ENCODE data around the gene DPYSL5.

Gene DPYSL5

DNA sequence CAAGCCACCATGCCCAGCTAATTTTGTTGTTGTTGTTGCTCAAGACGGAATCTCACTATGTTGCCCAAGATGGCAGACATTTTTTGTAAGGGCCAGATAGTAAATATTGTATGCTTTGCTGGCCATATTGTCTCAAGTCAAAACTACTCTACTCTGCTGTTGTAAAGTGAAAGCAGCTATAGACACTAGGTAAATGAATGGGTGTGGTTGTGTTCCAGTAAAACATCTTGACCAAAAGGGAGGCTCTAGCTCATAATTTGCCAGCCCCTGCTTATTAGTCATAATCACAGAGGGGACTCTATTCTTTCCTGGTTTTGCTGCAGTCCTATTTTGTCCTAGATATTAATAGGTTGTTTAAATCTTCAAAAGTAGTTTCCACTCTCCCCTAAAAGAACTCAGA is 147.1 kb downstream of the DPYSL5 start:
- no peak for DNase-seq (ENCODE audit: low read depth)

DNA sequence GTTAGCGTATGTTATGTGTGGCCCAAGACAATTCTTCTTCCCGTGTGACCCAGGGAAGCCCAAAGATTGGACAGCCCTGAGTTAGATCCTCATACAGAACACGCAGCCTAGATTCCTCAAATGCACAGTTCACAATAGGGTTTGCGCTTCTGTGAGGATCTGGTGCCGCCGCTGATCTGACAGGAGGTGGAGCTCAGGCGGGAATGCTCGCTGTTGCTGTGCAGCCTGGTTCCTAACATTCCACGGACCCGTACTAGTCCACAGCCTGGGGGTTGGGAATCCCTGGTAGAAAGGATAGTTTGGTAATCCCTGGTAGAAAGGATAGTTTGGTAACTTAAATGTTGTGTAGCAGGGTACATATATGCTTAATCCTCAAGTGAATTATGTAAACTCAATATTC is 149.5 kb downstream of the DPYSL5 start:
- no peak for DNase-seq (ENCODE audit: low read depth)

DNA sequence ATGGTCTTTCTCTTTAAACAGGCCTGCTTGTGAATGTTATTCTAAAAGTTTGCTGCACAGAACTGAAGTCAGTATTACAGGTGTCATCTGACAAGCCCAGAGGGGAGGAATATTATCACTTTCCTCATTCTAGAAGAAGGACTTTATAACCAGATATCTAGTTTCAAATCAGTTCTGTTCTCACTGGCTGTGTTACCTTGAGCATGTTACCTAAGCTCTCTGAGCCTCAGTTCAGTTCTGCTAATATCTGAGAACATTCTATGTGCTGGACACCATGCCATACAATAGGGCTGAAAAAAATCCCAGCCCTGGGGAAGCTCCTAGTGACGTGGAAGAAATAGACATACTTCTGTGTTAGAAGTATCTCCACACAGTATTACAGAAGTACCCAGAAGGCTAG is 150.4 kb downstream of the DPYSL5 start:
- no peak for DNase-seq (ENCODE audit: low read depth)
